Cardiac muscle cell (in vitro differentiated cells and primary cell): ENCODE results near the gene PACS1. TPM values are rescaled to one million over a fixed set of nuclear protein-coding genes. Genes with fewer than 3 reads are reported as not detected.

Experiments used
- DNase-seq, 2 donors: peaks; one replicate each; pipeline versions ENCODE4 v3.0.0 to v3.0.0-alpha.2; 2010 to 2017; ENCODE audit warnings: low read depth in 1 of 2, low spot score in 1 of 2
- H3K27ac ChIP-seq: fragments of 200-600 bp; sonication (generic); 2 replicates; pipeline ENCODE4 v1.5.1; 2016
- H3K27me3 ChIP-seq: fragments of 200-600 bp; sonication (generic); 2 replicates; pipeline ENCODE4 v1.6.0; 2016; ENCODE audit warnings: control low read depth
- H3K36me3 ChIP-seq: fragments of 200-600 bp; sonication (generic); 2 replicates; pipeline ENCODE4 v1.5.1; 2016; ENCODE audit warnings: control low read depth
- H3K4me1 ChIP-seq: fragments of 200-600 bp; sonication (generic); 2 replicates; pipeline ENCODE4 v1.8.1; 2017; ENCODE audit warnings: low read depth, mild to moderate bottlenecking, mixed run types
- H3K4me3 ChIP-seq: fragments of 200-600 bp; sonication (generic); 2 replicates; pipeline ENCODE4 v1.5.1; 2016; ENCODE audit warnings: mild to moderate bottlenecking
- H3K9me3 ChIP-seq: fragments of 200-600 bp; sonication (generic); 2 replicates; pipeline ENCODE4 v1.5.1; 2017; ENCODE audit warnings: low read depth, mild to moderate bottlenecking, control low read depth
- polyA plus RNA-seq: library from polyadenylated mRNA; unstranded; fragments of >200 nt; fragmentation: Nextera tagmentation; extraction: Ambion mirVana; gene quantifications from 2 replicates; pipeline ENCODE4 v1.2.1, GENCODE V29; 2016
- total RNA-seq: library from RNA; depleted of rRNA; stranded (reverse); fragments of >200 nt; gene quantifications from 2 replicates; pipeline ENCODE4 v1.2.3, GENCODE V29; 2016
- TF ChIP-seq, protein P1 (sequence below): IDR thresholded peaks from 2 replicates; pipeline ENCODE4 v1.5.1; 2012; ENCODE audit warnings: low read depth, mild to moderate bottlenecking, low read length

The PACS1 gene
- total and polyA plus RNA-seq, 2 experiments from 2014 or later = 61.6 to 62.1 TPM

DNA sequence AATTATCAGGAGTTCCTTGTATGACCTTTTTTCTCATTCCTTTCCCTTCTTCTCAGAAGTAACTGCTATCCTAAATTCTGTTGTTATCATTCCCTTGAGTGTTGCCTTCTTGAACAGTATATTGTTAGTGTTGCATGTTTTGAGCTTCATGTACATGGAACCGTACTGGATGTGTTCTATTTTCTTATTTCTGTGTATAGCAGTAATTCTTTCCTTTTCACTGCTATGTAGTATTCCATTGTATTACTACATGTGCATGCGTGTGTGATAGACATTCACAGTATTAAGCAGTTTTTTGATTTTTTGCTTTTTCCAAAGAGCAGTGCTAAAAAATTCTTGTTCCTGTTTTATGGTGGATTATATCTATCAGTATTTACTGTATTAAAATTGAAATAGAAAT lies 108.1 kb downstream of the PACS1 start:
- Histone ChIP-seq H3K36me3 (no peaks in the 10 kb centered on the region), H3K4me1 (no peaks in the 10 kb centered on the region), H3K4me3 (no peak overlapping the region), H3K27me3 (no peaks in the 10 kb centered on the region), H3K27ac (no peak overlapping the region), H3K9me3 (no peaks in the 10 kb centered on the region)
- DNase-seq = no peak
- TF ChIP-seq, protein P1, sequence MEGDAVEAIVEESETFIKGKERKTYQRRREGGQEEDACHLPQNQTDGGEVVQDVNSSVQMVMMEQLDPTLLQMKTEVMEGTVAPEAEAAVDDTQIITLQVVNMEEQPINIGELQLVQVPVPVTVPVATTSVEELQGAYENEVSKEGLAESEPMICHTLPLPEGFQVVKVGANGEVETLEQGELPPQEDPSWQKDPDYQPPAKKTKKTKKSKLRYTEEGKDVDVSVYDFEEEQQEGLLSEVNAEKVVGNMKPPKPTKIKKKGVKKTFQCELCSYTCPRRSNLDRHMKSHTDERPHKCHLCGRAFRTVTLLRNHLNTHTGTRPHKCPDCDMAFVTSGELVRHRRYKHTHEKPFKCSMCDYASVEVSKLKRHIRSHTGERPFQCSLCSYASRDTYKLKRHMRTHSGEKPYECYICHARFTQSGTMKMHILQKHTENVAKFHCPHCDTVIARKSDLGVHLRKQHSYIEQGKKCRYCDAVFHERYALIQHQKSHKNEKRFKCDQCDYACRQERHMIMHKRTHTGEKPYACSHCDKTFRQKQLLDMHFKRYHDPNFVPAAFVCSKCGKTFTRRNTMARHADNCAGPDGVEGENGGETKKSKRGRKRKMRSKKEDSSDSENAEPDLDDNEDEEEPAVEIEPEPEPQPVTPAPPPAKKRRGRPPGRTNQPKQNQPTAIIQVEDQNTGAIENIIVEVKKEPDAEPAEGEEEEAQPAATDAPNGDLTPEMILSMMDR = no peak

DNA sequence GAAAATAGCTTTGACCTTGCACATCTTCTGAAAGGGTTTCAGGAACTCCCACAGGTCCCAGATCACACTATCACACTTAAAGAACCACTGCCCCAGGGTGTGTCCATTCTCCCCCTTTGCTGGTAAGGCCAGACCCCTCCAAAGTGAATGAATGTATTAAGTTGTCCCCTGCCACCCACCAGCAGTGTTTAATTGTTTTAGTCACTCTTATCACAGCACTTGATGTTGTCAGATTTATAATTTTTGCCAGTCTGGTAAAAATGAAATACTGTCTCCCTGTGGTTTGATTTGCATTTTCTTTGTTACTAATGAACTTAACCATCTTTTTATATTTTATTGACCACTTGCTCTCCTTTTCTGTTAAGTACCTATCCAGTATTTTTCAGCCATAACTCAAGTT lies 108.8 kb downstream of the PACS1 start:
- DNase-seq = no peak
- no peak overlapping the region for H3K4me3 ChIP-seq
- TF ChIP-seq, protein P1 = no peak

DNA sequence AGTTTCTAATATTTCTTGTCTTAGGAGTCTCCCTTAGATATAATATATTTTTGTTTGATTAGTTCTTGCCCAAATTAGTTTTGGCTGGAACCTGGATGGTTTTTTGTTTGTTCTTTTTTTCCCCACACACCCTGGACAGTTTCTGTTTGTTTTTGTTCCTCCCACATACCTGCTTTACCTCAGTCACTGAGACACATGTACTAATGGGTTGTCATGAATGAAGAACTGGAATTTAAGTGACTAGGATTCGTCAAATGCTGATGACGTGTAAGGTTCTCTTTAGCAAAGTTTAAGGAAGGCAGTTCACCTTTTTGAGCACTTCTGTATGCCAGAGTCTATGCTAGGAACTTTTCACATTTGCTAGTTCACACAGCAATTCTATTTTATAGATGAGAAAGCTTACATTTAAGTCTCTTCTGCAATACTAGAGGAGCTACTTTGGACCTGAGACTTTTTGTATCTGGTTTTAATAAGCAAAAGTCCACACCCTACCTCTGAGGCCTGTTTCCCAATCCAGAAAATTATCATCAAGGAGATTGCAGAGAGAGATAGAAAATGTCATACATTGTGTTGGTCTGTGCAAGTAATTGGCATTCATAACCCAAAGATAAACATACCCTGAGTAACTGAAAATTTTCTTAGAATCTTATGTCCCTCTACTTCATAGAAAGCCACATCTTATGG lies 111.7 kb downstream of the PACS1 start:
- Histone ChIP-seq H3K4me3 (no peak overlapping the region), H3K4me1 (no peaks in the 10 kb centered on the region), H3K27me3 (no peaks in the 10 kb centered on the region), H3K27ac (no peak overlapping the region), H3K36me3 (no peaks in the 10 kb centered on the region), H3K9me3 (no peaks in the 10 kb centered on the region)
- no peak for DNase-seq
- TF ChIP-seq, protein P1 = no peak

More for the DNA sequence above, 108.8 kb downstream of the PACS1 start:
- Histone ChIP-seq H3K36me3 (no peaks in the 10 kb centered on the region), H3K4me1 (no peaks in the 10 kb centered on the region), H3K27ac (no peak overlapping the region), H3K9me3 (no peaks in the 10 kb centered on the region), H3K27me3 (no peaks in the 10 kb centered on the region)

DNA sequence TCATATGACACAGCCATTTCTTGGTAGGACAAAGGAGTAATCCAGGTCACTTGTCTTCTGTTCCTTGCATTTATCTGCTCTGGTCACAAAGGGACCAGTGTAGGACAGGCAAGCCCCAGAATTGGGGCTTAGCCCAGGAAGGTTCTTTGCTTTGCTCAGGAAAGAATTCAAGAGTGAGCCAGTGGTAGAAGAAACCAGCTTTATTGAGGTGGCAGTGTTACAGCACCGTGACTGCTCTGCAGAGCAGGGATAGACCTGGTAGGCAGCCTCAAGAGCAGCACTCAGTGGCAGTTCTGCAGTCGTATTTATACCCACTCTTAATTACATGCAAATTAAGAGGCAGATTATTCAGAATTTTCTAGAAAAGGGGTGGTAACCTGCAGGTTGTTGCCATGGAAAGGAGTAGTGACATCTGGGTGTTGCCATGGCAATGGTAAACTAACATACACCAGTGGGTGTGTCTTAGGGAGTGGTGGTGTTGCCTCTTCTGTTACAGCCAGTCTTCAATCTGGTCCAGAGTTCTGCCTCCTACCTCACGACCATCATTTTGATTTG lies 113.5 kb downstream of the PACS1 start:
- no peaks in the 10 kb centered on the region for H3K9me3 ChIP-seq
- TF ChIP-seq, protein P1 = no peak
- H3K27me3 ChIP-seq = no peaks in the 10 kb centered on the region
- no peak overlapping the region for H3K27ac ChIP-seq
- peak in 1 of 2 donors; percentile 15 for DNase-seq
- H3K36me3 ChIP-seq = no peaks in the 10 kb centered on the region
- H3K4me1 ChIP-seq = no peaks in the 10 kb centered on the region
- H3K4me3 ChIP-seq = no peak overlapping the region

DNA sequence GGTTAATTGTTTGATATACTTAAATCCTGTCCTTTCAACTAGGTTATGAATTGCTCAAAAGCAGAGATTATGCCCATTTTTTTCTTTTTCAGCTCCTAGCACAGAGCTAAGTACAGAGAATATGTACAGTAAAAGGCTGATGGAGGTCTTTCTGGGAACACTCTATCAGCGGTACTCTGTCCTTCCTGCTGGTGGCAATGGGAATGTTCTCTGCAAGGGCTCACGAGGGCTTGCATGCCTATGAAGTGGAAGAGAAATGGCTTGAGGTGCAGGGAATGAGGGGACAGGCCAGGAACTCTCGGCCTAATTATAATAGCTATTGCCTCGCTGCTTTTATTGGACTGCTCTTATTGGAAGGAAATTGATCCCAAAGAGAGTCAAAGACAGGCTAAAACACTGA lies 114.7 kb downstream of the PACS1 start:
- Histone ChIP-seq H3K27ac (no peak overlapping the region), H3K36me3 (no peaks in the 10 kb centered on the region), H3K4me3 (no peak overlapping the region), H3K4me1 (no peaks in the 10 kb centered on the region), H3K9me3 (no peaks in the 10 kb centered on the region), H3K27me3 (no peaks in the 10 kb centered on the region)
- TF ChIP-seq, protein P1 = no peak
- DNase-seq = no peak
